ENCODE data around the gene TMEM209. TPM values are rescaled to one million over a fixed set of nuclear protein-coding genes. Genes with fewer than 3 reads are reported as not detected.

TMEM209 gene
- total RNA-seq, 1 experiment from 2014 or later: 21.0 TPM

- peaks cover 36% of the 10 kb centered on the region for H3K36me3 Mint-ChIP-seq
- no peak overlapping the region for H3K4me3 Mint-ChIP-seq
- H3K27me3 Mint-ChIP-seq (ENCODE audit: low read depth): no peaks in the 10 kb centered on the region
- DNase-seq (ENCODE audit: low spot score) (no peak), ATAC-seq (no peak)
- H3K4me1 Mint-ChIP-seq: no peaks in the 10 kb centered on the region
- H3K27ac Mint-ChIP-seq: no peak overlapping the region
- TF ChIP-seq JAZF1 (CRISPR knock-in tag; IDR thresholded peaks at IDR 0.05) (no peak), NR3C1 (CRISPR knock-in tag; conservative IDR thresholded peaks at IDR 0.05; ENCODE audit: low read depth) (no peak), ZNF232 (CRISPR knock-in tag; IDR thresholded peaks at IDR 0.05) (no peak), GABPB1 (CRISPR knock-in tag; IDR thresholded peaks at IDR 0.05) (no peak), TEAD1 (CRISPR knock-in tag; IDR thresholded peaks at IDR 0.05) (no peak), SOX15 (CRISPR knock-in tag; IDR thresholded peaks at IDR 0.05) (no peak), ETV6 (CRISPR knock-in tag; IDR thresholded peaks at IDR 0.05) (no peak), NR1H2 (CRISPR knock-in tag; IDR thresholded peaks at IDR 0.05) (no peak), ERG (CRISPR knock-in tag; IDR thresholded peaks at IDR 0.05) (no peak), MLX (CRISPR knock-in tag; IDR thresholded peaks at IDR 0.05) (no peak), NFYB (CRISPR knock-in tag; conservative IDR thresholded peaks at IDR 0.05; ENCODE audit: low read depth) (no peak), STAT6 (CRISPR knock-in tag; conservative IDR thresholded peaks at IDR 0.05; ENCODE audit: low read depth) (no peak), ATF1 (CRISPR knock-in tag; IDR thresholded peaks at IDR 0.05) (no peak), HMGXB4 (CRISPR knock-in tag; IDR thresholded peaks at IDR 0.05) (no peak), ATF3 (CRISPR knock-in tag; conservative IDR thresholded peaks at IDR 0.05) (no peak), CREM (CRISPR knock-in tag; IDR thresholded peaks at IDR 0.05) (no peak), ZNF317 (CRISPR knock-in tag; IDR thresholded peaks at IDR 0.05; ENCODE audit: borderline replicate concordance, low read depth) (no peak), KAT7 (CRISPR knock-in tag; IDR thresholded peaks at IDR 0.05; ENCODE audit: borderline replicate concordance) (no peak), SMAD3 (CRISPR knock-in tag; IDR thresholded peaks at IDR 0.05; ENCODE audit: borderline replicate concordance) (no peak)
- CTCF ChIA-PET: no interaction called here
- H3K9me3 Mint-ChIP-seq: no peaks in the 10 kb centered on the region
- POLR2A ChIA-PET: no interaction called here
Measured at GRCh38 chr7:130124711-130125110, 80.5 kb downstream of the TMEM209 start.

GRCh38 chr7:130123501-130123900 lies 81.7 kb downstream of the TMEM209 start:
- no peaks in the 10 kb centered on the region for H3K9me3 Mint-ChIP-seq
- ATAC-seq: no peak
- POLR2A ChIA-PET: no interaction called here
- no peak overlapping the region for H3K27ac Mint-ChIP-seq
- no peak overlapping the region for H3K4me3 Mint-ChIP-seq
- CTCF ChIA-PET: no interaction called here
- peaks cover 27% of the 10 kb centered on the region for H3K36me3 Mint-ChIP-seq
- TF ChIP-seq SOX15 (CRISPR knock-in tag; IDR thresholded peaks at IDR 0.05) (no peak), STAT6 (CRISPR knock-in tag; conservative IDR thresholded peaks at IDR 0.05; ENCODE audit: low read depth) (no peak), IRF2 (CRISPR knock-in tag; IDR thresholded peaks at IDR 0.05; ENCODE audit: borderline replicate concordance, low read depth) (no peak), ZNF423 (CRISPR knock-in tag; IDR thresholded peaks at IDR 0.05) (no peak), ZNF138 (CRISPR knock-in tag; conservative IDR thresholded peaks at IDR 0.05) (no peak), OVOL2 (CRISPR knock-in tag; IDR thresholded peaks at IDR 0.05; ENCODE audit: borderline replicate concordance) (no peak), ATF1 (CRISPR knock-in tag; IDR thresholded peaks at IDR 0.05) (no peak), GRHL2 (CRISPR knock-in tag; IDR thresholded peaks at IDR 0.05; ENCODE audit: insufficient replicate concordance, severe bottlenecking) (no peak), SMAD4 (CRISPR knock-in tag; IDR thresholded peaks at IDR 0.05) (no peak), MLX (CRISPR knock-in tag; IDR thresholded peaks at IDR 0.05) (no peak), USF1 (CRISPR knock-in tag; IDR thresholded peaks at IDR 0.05) (no peak)
- H3K27me3 Mint-ChIP-seq (ENCODE audit: low read depth): no peaks in the 10 kb centered on the region
- no peak for DNase-seq (ENCODE audit: low spot score)
- H3K4me1 Mint-ChIP-seq: no peaks in the 10 kb centered on the region
